Femur (tissue), 1 donor: ENCODE data around the gene ADAM12.
"Not testable (repeated sequence)": the region's sequence is repeated elsewhere in the genome, so short reads cannot be mapped to it uniquely, and the experiment has no call there.

ENCODE experiments used
- DNase-seq: peaks from one replicate; pipeline ENCODE4 v3.0.0-alpha.2; 2017

Gene ADAM12

GRCh38 chr10:126208726-126209302 is 179.5 kb downstream of the ADAM12 start:
- no peak for DNase-seq

GRCh38 chr10:126207851-126208250 is 180.4 kb downstream of the ADAM12 start:
- DNase-seq = no peak

GRCh38 chr10:126207313-126207771 is 180.9 kb downstream of the ADAM12 start:
- no peak for DNase-seq

- no peak for DNase-seq
These were observed 182.6 kb downstream of the ADAM12 start for GRCh38 chr10:126205486-126206205.

GRCh38 chr10:126204320-126204719 is 184.0 kb downstream of the ADAM12 start:
- no peak for DNase-seq

GRCh38 chr10:126203746-126204145 is 184.5 kb downstream of the ADAM12 start:
- no peak for DNase-seq

GRCh38 chr10:126201603-126202002 is 186.7 kb downstream of the ADAM12 start:
- no peak for DNase-seq

GRCh38 chr10:126199221-126199998 is 188.9 kb downstream of the ADAM12 start:
- no peak for DNase-seq

GRCh38 chr10:126198681-126199080 is 189.6 kb downstream of the ADAM12 start:
- DNase-seq = no peak

GRCh38 chr10:126197036-126197543 is 191.2 kb downstream of the ADAM12 start:
- no peak for DNase-seq

GRCh38 chr10:126196281-126196680 is 192.0 kb downstream of the ADAM12 start:
- no peak for DNase-seq

GRCh38 chr10:126191192-126191591 is 197.1 kb downstream of the ADAM12 start:
- no peak for DNase-seq

- DNase-seq = no peak
These were observed 199.5 kb downstream of the ADAM12 start for GRCh38 chr10:126188679-126189200.

GRCh38 chr10:126187399-126187798 is 200.9 kb downstream of the ADAM12 start:
- DNase-seq = no peak

GRCh38 chr10:126186766-126187165 is 201.5 kb downstream of the ADAM12 start:
- no peak for DNase-seq

GRCh38 chr10:126185676-126186447 is 202.4 kb downstream of the ADAM12 start:
- no peak for DNase-seq

- DNase-seq = no peak
These were observed 206.7 kb downstream of the ADAM12 start for GRCh38 chr10:126181626-126182025.

GRCh38 chr10:126179637-126180036 is 208.6 kb downstream of the ADAM12 start:
- DNase-seq = no peak

GRCh38 chr10:126177417-126178030 is 210.8 kb downstream of the ADAM12 start:
- no peak for DNase-seq

GRCh38 chr10:126175641-126176262 is 212.5 kb downstream of the ADAM12 start:
- no peak for DNase-seq

- DNase-seq = not testable (repeated sequence)
These were observed 215.5 kb downstream of the ADAM12 start for GRCh38 chr10:126172755-126173154.

- DNase-seq = peak; percentile 67
These were observed 216.7 kb downstream of the ADAM12 start for GRCh38 chr10:126171555-126171954.
